NT2/D1 (cell line): Measurements from ENCODE around the gene PHGDH.

Experiments used
- DNase-seq: peaks from one replicate; pipeline ENCODE4 v3.0.0-alpha.2; 2011; ENCODE audit warnings: low read depth, low spot score
- H3K27me3 ChIP-seq: 2 replicates; pipeline ENCODE4 v1.6.0; 2011; ENCODE audit warnings: mild to moderate bottlenecking; ENCODE audit not compliant: insufficient read length, insufficient read depth
- H3K36me3 ChIP-seq: 2 replicates; pipeline ENCODE4 v1.6.1; 2011; ENCODE audit warnings: mild to moderate bottlenecking, low read length, mixed read lengths; ENCODE audit not compliant: insufficient read depth, insufficient read length
- H3K4me1 ChIP-seq: 2 replicates; pipeline ENCODE4 v1.5.1; 2011; ENCODE audit not compliant: insufficient read depth, insufficient read length
- H3K4me3 ChIP-seq: 2 replicates; pipeline ENCODE4 v1.5.1; 2011; ENCODE audit warnings: low read depth; ENCODE audit not compliant: insufficient read length
- H3K9ac ChIP-seq: 2 replicates; pipeline ENCODE4 v1.6.0; 2011; ENCODE audit warnings: low read depth; ENCODE audit not compliant: insufficient read length
- H3K9me3 ChIP-seq: 2 replicates; pipeline ENCODE4 v1.5.1; 2011; ENCODE audit warnings: mild to moderate bottlenecking, low read length; ENCODE audit not compliant: insufficient read depth
- SUZ12 ChIP-seq: IDR thresholded peaks from 2 replicates; pipeline ENCODE4 v1.6.1; 2011; ENCODE audit not compliant: insufficient read length, insufficient read depth; ENCODE audit errors: extremely low read depth
- YY1 ChIP-seq: IDR thresholded peaks from 2 replicates; pipeline ENCODE4 v1.6.1; 2011; ENCODE audit not compliant: insufficient read length, insufficient read depth
- ZNF274 ChIP-seq: IDR thresholded peaks from 2 replicates; pipeline ENCODE4 v1.6.1; 2011; ENCODE audit warnings: mild to moderate bottlenecking, low read depth, low read length

Gene PHGDH

DNA sequence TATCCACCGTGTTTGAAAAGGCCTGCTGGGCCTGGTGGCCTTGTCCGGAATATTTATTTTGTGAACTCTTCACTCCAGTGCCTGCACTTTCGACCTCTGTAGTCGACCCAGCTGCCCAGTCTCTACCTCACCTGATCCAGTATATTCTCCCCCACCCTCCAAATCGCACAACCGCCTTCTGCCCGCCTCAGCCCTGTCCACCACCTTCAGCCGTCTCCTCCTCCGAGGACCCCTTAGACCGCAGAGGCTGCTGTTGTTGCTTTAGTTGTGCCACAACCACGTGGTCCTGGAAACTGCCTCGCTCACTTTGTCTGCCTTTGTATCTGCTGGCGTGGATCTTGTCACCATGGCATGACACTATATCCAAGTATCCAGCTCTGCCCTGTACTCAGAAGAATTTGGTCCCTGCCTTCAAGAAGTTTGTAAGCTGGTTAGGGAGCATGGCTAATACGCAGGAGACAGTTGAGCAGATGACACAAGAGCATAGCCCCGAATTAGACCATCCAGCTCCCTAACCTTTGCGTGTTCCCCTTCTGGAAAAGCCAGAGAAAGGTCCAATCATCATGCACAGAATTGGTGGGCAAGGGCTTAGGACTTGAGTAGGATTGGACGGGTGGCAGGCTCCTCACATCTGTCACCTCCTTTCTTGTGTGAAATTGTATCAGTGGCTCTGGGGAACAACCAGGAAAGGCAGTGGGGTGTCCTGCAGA lies 1.5 kb downstream of the PHGDH start:
- Histone ChIP-seq H3K9ac (peak overlapping the region; percentile 79), H3K9me3 (no peaks in the 10 kb centered on the region), H3K4me1 (peaks cover 23% of the 10 kb centered on the region), H3K36me3 (peaks cover 27% of the 10 kb centered on the region), H3K4me3 (peak overlapping the region; percentile 94), H3K27me3 (no peaks in the 10 kb centered on the region)
- TF ChIP-seq YY1 (no peak), SUZ12 (no peak), ZNF274 (no peak)
- no peak for DNase-seq

DNA sequence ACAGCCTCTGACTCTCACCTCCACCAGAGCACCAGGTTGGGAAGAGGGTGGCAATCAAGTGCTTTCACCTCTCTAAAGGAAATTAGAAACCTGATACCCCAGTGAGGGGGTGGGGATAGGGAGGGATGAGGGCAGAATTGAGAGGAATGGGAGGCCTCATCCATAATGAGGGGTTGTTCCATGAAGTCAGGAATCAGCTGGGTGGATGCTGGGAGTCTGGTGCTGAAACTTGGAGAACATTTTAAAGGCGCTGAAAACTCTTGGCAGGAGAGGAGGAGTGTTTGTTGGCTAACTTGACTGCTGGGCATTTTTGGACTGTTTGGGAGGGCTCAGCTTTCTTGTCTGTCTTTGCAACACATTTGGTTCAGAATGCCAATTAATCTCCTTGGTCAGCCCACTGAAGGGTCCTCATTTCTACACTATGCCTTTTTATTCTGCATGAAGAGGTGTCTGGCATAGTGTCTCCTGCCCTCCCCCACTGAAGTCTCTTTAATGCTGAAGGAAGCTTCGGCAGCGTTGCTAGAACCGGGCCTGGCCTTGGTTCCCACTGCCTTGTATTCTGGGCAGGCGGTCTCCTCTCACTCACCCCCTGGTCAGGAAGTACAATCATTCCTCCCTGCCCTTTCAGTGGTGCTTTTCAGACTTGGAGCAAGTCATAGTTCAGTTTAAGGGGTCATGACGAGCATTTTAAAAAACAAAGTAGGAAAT lies 2.2 kb downstream of the PHGDH start:
- Histone ChIP-seq H3K27me3 (no peaks in the 10 kb centered on the region), H3K9me3 (no peaks in the 10 kb centered on the region), H3K4me1 (peaks cover 23% of the 10 kb centered on the region), H3K36me3 (peaks cover 28% of the 10 kb centered on the region), H3K9ac (peak overlapping the region; percentile 79), H3K4me3 (peak overlapping the region; percentile 94)
- peak; percentile 58 for DNase-seq
- TF ChIP-seq SUZ12 (no peak), YY1 (no peak), ZNF274 (no peak)

DNA sequence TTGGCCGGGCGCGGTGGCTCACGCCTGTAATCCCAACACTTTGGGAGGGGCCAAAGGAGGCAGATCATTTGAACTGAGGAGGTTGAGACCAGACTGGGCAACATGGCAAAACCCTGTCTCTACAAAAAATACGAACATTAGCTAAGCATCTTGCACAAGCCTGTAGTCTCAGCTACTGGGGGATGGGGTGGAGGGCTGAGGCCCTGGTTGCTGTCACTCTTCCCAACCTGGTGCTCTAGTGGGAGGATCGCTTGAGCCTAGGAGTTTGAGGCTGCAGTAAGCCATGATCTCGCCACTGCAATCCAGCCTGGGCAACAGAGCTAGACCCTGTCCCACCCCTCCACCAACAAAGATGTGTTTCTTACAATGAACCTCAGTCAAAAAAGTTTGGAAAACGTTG lies 2.8 kb downstream of the PHGDH start:
- DNase-seq, result no peak
- H3K27me3 ChIP-seq, result no peaks in the 10 kb centered on the region
- peaks cover 23% of the 10 kb centered on the region for H3K4me1 ChIP-seq
- peaks cover 35% of the 10 kb centered on the region for H3K36me3 ChIP-seq
- H3K9me3 ChIP-seq, result no peaks in the 10 kb centered on the region
- H3K9ac ChIP-seq, result peak overlapping the region; percentile 32
- peak overlapping the region; percentile 94 for H3K4me3 ChIP-seq
- TF ChIP-seq YY1 (no peak), ZNF274 (no peak), SUZ12 (no peak)

DNA sequence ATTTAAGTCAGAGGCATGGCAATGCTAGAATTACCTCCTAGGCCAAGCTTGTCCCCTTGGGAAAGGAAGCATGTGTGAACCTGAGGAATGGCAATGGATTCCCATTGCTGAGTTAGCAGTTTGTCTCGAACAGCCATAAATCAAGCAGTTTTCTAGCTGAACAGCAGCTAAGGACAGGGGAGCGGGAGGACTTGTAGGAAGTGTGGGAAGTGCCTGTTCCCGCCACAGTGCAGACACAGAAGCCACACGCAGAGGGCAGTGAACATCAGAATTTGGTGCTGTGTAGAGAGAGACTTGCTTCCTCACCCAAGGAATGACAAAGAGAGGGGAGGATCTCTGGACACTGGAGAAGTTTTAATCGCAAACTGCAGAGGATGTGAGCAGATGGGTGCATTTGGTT lies 3.8 kb downstream of the PHGDH start:
- TF ChIP-seq ZNF274 (no peak), YY1 (no peak)

DNA sequence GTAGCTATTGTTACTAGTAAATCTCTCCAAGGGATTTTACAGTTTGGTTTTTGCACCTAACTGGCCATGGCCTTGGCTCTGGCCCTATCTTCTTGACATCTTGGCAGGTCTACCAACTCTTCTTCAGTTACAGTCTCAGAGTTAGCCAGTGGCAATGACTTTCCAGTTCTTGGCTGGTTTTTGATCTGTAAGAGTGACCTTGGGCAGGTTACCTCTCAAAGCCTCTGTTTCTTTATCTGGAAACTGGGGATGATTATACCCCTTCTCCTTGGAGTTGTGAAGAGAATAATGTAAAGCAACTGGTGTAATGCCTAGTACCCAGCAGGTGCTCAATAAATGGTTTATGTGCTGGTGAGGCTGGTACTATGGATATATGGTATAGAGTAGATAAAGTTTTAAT lies 6.7 kb downstream of the PHGDH start:
- Histone ChIP-seq H3K9me3 (no peaks in the 10 kb centered on the region), H3K9ac (no peak overlapping the region), H3K27me3 (no peaks in the 10 kb centered on the region), H3K4me1 (peaks cover 26% of the 10 kb centered on the region), H3K4me3 (no peak overlapping the region), H3K36me3 (peaks cover 72% of the 10 kb centered on the region)
- no peak for DNase-seq
- no peak for TF ChIP-seq YY1
- TF ChIP-seq SUZ12, result no peak
- TF ChIP-seq ZNF274, result no peak

More for the DNA sequence above, 3.8 kb downstream of the PHGDH start:
- peaks cover 45% of the 10 kb centered on the region for H3K36me3 ChIP-seq
- H3K27me3 ChIP-seq, result no peaks in the 10 kb centered on the region
- no peak overlapping the region for H3K4me3 ChIP-seq
- peaks cover 24% of the 10 kb centered on the region for H3K4me1 ChIP-seq
- no peaks in the 10 kb centered on the region for H3K9me3 ChIP-seq
- DNase-seq, result no peak
- no peak overlapping the region for H3K9ac ChIP-seq

DNA sequence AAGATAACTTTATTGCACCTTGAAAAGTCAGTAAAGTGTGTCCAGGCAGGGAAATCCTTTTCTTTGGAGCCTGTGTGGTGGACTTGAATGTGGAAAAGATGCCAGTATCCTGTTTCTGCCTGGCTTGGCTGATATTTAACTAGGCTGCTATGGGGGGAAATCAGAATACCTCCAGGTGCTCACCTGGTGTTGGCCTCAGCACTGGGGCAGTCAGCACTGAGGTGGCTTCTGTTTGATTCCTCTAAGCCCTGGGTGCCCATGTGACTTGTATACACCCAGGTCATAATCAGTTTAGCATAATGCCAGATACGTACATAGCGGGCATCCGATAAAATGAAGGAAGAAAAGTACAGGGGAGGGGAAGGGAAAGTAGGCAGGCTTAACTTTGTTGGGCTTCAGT lies 7.2 kb downstream of the PHGDH start:
- peaks cover 23% of the 10 kb centered on the region for H3K4me1 ChIP-seq
- no peak for DNase-seq
- peaks cover 75% of the 10 kb centered on the region for H3K36me3 ChIP-seq
- TF ChIP-seq ZNF274 (no peak), YY1 (no peak), SUZ12 (no peak)
- H3K9ac ChIP-seq, result no peak overlapping the region
- no peaks in the 10 kb centered on the region for H3K27me3 ChIP-seq
- H3K4me3 ChIP-seq, result no peak overlapping the region
- no peaks in the 10 kb centered on the region for H3K9me3 ChIP-seq

DNA sequence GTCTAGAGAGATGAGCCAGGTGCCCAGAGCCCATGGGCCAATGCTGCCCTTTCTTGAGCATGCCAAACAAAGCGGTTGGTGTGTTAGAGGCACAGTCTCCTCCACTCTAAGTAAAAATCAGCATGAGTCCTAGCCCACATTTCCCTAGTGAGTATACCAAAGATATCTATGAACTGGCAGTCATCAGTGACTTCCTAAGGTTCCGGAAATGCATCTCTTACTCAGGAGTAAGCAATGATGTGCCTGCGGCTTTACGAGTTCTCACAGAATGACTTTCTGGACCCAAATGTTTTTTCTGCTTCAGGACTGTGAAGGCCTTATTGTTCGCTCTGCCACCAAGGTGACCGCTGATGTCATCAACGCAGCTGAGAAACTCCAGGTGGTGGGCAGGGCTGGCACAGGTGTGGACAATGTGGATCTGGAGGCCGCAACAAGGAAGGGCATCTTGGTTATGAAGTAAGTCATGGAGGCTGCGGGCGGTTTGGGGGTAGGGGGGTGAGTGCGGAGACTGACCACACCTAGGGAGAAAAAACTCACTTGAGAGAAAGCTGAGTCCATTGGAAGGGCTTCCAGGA lies 9.2 kb downstream of the PHGDH start:
- DNase-seq, result no peak
- H3K4me1 ChIP-seq, result peaks cover 12% of the 10 kb centered on the region
- no peaks in the 10 kb centered on the region for H3K27me3 ChIP-seq
- TF ChIP-seq ZNF274 (no peak), YY1 (no peak), SUZ12 (no peak)
- H3K9me3 ChIP-seq, result no peaks in the 10 kb centered on the region
- H3K36me3 ChIP-seq, result peaks cover 82% of the 10 kb centered on the region
- no peak overlapping the region for H3K9ac ChIP-seq
- H3K4me3 ChIP-seq, result no peak overlapping the region
